ENCODE measurements around the gene PSME3. TPM values are rescaled to one million over a fixed set of nuclear protein-coding genes. Genes with fewer than 3 reads are reported as not detected.

The PSME3 gene
- total and polyA plus RNA-seq, 9 of the 15 experiments (the other 6 are each of a cell fraction or from before 2014, with no cell fraction given): 31.2 to 275 (median 141) TPM

GRCh38 chr17:42873315-42873714, 40.1 kb downstream of the PSME3 start:
- in situ Hi-C loops (cut with MboI): no loop called here
- 23% methylated on average over 5 of the region's 6 CpGs for WGBS (ENCODE audit: insufficient coverage, low coverage, missing lambda C conversion rate)
- no peak overlapping the region for H2AFZ ChIP-seq (ENCODE audit: low read depth, low read length)
- H3K27me3 ChIP-seq (ENCODE audit: control insufficient read depth in 2 of 2, insufficient read depth in 2 of 2, low read length in 2 of 2): peaks cover 21 to 38% of the 10 kb centered on the region in 2 experiments
- DNase-seq (ENCODE audit: extremely low read depth in 1 of 4, low spot score in 3 of 4) (no peak), FAIRE-seq (no peak), ATAC-seq (peak; percentile 60)
- H3K4me2 ChIP-seq (ENCODE audit: insufficient read depth, low read length): no peak overlapping the region
- no peaks in the 10 kb centered on the region for H3K36me3 ChIP-seq (ENCODE audit: control insufficient read depth, insufficient read depth, low read length)
- H3K9ac ChIP-seq (ENCODE audit: insufficient read depth in 1 of 2, low read depth in 2 of 2, low read length in 2 of 2): no peak overlapping the region
- no peak overlapping the region for H3K27ac ChIP-seq (ENCODE audit: extremely low read depth, low read depth, low read length)
- no peaks in the 10 kb centered on the region for H3K9me3 ChIP-seq (replicated peaks; ENCODE audit: control insufficient read depth, insufficient read depth, low read depth, low read length)
- ChIA-PET CTCF (ENCODE audit: low intra/inter-chr PET ratio) (no interaction called here), POLR2A (interaction anchor here (0.6 to 1.0 kb wide), 2 partner anchors 39 to 75 kb away, joined by 3 read pairs; partner anchors contain the start of genes CNTD1 and COA3)
- no TSS peak for BruUV-seq (replicated peaks)
- no peaks in the 10 kb centered on the region for H3K9me1 ChIP-seq (ENCODE audit: control insufficient read depth, insufficient read depth, low read length)
- H3K4me1 ChIP-seq (replicated peaks in 1 of 2; ENCODE audit: control insufficient read depth in 2 of 2, insufficient read depth in 2 of 2, low read length in 2 of 2): peaks cover 2 to 14% of the 10 kb centered on the region in 2 experiments; a peak in 2 of 5 replicates
- no peak for TF ChIP-seq SNRNP70 (optimal IDR thresholded peaks at IDR 0.05; ENCODE audit: low read depth, low read length)
- TF ChIP-seq ZNF512 (tag; IDR thresholded peaks at IDR 0.05): no peak
- TF ChIP-seq MCM2 (IDR thresholded peaks at IDR 0.05; ENCODE audit: low read depth): no peak
- TF ChIP-seq ERF (CRISPR knock-in tag; IDR thresholded peaks at IDR 0.05): no peak
- TF ChIP-seq JUN (IDR thresholded peaks at IDR 0.05; ENCODE audit: borderline replicate concordance, low read depth, low read length): no peak
- TF ChIP-seq JUN (CRISPR knock-in tag; IDR thresholded peaks at IDR 0.05; ENCODE audit: borderline replicate concordance): no peak
- TF ChIP-seq PRDM10 (IDR thresholded peaks at IDR 0.05; ENCODE audit: partially characterized antibody): no peak
- TF ChIP-seq KAT7 (CRISPR knock-in tag; IDR thresholded peaks at IDR 0.05; ENCODE audit: borderline replicate concordance): no peak
- H3K79me2 ChIP-seq (ENCODE audit: control insufficient read depth, insufficient read depth, low read length): no peaks in the 10 kb centered on the region
- no peak overlapping the region for H3K4me3 ChIP-seq
- intact Hi-C loops (cut with micrococcal nuclease): no loop called here
- H4K20me1 ChIP-seq (replicated peaks; ENCODE audit: control insufficient read depth, insufficient read depth, low read length): 0 out of 2 replicates have a peak, but pooled peaks cover 3% of the 10 kb centered on the region

All from K562 (cell line).